GM18517 (cell line): Measurements from ENCODE around the gene RGS11.
A peak's percentile ranks its signal among the peaks of the same experiment; 100 is the strongest.
"Not testable (repeated sequence)": the region's sequence is repeated elsewhere in the genome, so short reads cannot be mapped to it uniquely, and the experiment has no call there.

Source experiments
- ATAC-seq: cut with Tn5 transposase; IDR thresholded peaks from one replicate; pipeline ENCODE4 v1.9.1; 2021; ENCODE audit warnings: mild to moderate bottlenecking, moderate library complexity; ENCODE audit not compliant: unreplicated experiment

RGS11 gene

DNA sequence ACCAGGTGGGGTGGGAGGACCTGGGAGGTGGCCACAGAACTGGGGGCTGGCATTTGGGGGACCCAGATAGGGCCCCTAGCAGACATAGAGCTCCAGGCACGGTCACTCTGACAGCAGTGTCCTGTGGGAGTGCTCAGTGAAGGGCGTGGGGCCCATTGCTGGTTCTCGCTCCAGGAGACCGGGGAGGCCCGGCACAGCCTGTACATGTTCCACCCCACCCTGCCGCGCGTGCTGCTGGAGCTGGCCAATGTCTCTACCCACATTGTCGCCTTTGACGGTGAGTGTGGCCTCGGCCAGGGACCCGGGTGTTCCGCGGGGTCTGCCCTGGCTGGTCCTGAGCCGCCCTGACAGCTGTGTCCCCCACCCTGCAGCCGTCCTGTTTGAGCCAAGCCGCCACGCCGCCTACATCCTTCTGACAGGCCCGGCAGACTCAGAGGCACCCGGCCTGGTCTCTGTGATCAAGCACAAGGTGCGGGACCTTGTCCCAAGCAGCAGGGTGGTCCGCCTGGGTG lies 11.2 kb downstream of the RGS11 start:
- no peak for ATAC-seq

DNA sequence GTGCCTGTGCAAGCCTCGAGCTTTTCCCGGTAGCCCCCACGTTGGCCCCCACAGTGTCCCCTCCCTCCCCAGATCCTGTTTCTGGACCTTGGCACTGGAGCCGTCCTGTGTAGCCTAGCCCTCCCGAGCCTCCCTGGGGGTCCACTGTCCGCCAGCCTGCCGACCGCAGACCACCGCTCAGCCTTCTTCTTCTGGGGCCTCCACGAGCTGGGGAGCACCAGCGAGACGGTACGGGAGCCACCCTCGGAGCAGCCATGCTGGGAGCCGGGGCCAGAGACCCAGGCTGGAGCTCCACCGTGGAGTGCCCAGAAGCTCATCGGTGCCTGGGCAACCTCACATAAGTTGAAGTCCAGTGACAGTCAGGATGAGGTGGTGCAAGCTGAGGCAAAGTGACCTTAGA lies 11.8 kb downstream of the RGS11 start:
- no peak for ATAC-seq

DNA sequence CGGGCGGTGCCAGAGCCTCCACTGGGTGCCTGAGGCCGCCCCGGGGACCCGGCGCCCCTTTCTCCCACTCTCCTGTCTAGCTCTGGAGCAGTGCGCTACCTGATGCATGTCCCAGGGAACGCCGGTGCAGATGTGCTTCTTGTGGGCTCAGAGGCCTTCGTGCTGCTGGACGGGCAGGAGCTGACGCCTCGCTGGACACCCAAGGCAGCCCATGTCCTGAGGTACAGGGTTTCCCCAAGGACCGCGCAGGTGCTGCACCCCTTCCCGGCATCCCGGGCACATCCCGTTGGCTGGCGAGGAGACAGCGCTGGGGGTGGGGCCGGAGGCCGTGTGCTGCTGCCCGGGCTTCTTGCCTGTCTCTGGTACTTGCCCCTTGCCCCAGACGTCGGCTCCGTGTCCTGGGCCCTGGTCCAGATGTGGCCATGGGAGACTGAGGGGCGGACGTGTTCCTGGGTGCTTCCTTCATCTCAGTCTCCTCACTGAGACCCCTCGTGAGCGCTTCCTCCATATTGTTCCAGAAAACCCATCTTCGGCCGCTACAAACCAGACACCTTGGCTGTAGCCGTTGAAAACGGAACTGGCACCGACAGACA lies 12.5 kb downstream of the RGS11 start:
- no peak for ATAC-seq

DNA sequence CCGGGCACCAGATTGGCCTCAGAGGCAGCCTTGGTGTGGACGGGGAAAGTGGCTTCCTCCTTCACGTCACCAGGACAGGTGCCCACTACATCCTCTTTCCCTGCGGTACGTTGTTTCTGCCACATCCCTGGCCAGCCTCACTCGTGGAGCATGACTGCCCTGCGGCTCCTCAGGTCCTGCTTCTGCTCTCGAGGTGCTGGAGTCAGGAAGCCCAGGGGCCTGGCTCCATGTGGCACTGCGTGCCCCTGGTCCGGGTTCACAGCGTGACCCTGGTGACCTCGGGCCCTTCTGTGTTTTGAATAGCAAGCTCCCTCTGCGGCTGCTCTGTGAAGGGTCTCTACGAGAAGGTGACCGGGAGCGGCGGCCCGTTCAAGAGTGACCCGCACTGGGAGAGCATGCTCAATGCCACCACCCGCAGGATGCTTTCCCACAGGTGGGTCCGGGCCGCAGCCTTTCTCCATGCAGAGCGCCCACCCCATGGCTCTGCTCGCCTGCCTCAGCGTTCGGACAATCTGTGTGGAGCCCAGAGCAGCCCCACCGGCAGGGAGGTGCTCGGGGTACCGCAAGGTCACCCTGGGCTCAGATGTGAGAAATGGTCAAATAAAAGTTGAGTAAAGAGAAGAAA lies 13.5 kb downstream of the RGS11 start:
- no peak for ATAC-seq

DNA sequence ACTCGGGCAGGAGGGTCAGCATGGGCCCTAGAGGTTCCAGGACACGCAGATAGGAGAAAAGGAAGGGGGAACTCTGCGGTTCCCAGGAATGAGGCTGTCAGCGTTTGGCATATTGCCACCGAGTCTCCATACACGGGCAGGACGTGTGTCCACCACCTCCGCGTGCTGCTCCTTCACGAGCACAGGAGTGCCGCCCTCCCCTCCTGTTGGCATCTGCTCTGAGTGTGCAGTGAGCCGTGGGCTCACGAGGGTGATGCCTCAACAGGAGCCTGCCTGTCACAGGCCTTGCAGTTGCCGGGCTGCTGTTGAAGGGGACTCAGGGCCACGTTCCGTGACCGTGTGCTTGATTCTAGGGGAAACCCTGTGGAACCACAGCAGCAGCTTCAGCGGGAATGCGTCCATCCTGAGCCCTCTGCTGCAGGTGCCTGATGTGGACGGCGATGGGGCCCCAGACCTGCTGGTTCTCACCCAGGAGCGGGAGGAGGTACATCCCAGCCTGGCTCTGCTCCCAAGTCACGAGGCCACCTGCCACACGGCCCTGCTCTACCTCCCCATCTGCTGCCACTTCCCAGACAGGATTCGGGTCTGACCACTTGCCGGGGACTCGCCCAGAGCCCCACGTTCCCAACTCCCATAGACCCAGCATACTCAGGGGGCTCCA lies 14.6 kb downstream of the RGS11 start:
- ATAC-seq, result no peak

DNA sequence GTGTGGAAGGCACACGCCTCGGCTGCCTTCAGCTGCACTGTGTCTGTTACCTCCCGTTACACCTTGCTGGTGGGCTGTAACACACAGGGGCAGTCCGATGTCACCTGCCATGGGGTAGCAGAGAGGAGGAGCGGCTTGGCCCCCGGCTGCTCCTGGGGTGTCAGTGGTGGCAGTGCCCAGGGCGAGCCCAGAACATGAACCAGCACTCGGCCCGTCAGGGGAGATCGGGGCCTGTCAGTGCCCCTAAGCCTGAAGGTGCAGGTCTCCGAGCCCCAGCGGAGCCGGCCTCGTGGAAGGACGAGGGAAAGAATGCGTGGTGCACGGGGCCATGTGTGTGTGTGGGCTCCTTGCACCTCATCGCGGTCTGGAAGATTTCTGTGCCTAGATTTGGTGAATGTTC lies 15.4 kb downstream of the RGS11 start:
- ATAC-seq, result no peak

DNA sequence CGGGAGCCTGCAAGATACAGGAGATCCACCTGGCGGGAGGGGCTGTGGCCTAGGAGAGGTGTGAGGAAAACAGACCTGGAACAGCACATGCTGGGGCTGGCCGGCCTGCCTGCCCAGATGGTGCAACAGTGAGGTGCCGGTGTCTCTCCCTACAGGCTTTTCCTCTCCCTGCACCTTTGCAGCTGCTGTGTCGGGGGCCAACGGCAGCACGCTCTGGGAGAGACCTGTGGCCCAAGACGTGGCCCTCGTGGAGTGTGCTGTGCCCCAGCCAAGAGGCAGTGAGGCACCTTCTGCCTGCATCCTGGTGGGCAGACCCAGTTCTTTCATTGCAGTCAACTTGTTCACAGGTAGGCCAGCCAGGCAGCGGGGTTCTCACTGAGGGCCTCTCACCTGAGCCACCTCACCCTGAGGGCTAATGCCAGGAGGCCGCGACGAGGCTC lies 15.9 kb downstream of the RGS11 start:
- ATAC-seq, result no peak

DNA sequence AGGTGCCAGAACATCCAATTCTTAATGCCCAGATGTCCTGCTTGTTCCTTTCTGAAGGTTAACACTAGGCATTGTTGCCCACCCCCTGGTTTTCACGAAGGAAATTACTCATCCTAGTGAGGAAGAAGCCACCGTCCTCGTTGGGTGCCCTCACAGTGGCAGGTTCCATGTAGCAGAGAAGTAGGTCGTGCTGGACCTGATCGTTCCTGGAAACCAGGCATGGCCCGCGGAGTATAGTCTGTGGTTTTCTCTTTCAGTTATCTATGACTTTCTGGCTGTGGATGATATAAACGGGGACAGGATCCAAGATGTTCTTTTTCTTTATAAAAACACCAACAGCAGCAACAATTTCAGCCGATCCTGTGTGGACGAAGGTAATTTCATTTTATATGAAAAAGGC lies 16.5 kb downstream of the RGS11 start:
- ATAC-seq, result no peak

DNA sequence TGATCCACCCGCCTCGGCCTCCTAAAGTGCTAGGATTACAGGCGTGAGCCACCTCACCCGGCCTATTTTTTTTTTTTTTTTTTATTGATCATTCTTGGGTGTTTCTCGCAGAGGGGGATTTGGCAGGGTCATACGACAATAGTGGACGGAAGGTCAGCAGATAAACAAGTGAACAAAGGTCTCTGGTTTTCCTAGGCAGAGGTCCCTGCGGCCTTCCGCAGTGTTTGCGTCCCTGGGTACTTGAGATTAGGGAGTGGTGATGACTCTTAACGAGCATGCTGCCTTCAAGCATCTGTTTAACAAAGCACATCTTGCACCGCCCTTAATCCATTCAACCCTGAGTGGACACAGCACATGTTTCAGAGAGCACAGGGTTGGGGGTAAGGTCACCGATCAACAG lies 17.7 kb downstream of the RGS11 start:
- not testable (repeated sequence) for ATAC-seq

DNA sequence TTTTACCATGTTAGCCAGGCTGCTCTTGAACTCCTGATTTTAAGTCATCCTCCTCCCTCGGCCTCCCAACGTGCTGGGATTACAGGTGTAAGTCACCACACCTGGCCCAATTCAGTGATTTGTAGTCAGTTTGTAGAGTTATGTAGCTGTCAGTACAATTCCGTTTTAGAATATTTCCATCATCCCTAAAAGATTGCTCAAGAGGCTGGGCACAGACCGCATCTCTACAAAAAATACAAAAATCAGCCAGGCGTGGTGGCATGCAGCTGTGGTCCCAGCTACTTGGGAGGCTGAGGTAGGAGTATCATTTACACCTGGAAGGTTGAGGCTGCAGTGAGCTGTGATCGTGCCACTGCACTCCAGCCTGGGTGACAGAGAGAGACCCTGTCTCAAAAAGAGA lies 20.6 kb downstream of the RGS11 start:
- ATAC-seq, result no peak

DNA sequence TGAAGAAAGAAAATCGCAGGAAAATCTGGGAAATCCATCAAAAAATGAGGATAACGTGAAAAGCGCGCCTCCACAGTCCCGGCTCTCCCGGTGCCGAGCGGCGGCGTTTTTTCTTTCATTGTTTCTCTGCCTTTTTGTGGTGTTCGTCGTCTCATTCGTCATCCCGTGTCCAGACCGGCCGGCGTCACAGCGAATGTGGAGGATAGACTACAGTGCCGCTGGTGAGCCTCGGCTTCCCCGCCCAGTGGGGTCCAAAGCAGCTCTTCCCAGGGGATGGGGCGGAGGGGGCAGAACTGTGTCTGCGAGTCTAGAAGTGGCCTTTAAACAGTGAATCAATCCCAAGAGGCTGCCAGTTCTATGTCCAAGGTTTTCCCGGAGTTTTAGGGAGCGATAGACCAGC lies 21.3 kb downstream of the RGS11 start:
- no peak for ATAC-seq

DNA sequence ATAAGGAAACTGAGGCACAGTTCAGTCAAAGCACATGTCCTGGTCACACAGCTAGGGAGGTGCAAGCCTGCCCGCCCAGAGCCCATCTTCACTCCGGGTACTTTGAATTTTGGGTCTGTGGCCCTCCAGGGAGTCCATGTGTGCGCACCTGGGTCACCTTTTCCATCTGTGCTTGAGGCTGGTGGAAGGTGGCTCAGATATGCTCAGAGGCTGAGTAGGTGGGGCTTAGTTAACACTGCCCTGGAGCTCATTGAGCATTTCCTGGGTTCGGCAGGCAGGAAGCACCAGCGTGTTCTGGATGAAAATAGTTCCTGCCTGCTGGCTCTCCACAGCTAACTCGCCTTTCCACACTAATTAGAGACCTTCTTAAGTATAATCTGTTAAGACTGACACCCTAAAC lies 21.9 kb downstream of the RGS11 start:
- no peak for ATAC-seq

DNA sequence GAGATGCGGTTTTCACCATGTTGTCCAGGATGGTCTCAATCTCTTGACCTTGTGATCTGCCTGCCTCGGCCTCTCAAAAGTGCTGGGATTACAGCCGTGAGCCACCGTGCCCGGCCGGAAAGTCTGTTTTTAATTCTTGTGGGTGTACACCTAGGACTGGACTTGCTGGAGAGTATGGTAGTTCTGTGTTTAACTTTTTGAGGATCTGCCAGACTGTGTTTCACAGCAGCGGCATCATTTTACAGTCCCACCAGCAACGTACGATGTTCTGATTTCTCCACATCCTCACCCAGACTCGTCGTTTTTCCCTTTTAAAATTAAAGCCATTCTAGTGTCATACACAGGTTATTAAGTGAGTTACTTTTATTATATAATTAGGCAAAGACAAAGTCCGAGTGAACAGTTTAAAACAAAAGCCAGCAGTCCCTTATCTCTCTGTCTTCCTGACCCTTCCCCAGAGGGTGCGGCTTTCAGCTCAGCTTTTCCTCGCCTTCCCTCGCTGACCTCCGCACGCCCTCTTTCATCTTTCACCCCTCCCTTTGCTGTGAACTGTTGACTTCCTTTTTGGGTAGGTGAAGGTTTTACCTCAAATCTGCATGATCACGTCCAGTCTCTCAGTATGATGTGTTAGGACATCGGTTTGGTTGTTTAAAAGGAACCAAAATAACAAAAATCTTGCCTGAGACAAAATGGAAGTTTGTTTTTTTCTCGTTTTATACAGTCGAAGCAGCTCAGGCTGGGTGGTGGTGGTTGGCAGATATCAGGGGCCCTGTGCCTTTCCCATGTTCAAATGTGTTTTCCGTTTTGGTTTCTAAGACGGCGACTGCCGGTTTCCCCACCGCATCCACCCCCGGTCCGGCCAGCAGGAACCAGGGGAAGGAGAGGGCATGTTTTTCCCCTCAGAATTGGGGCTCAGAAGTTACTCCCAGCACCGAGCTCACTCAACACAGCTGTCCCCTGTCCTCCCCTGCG lies 23.1 kb downstream of the RGS11 start:
- peak; percentile 51 for ATAC-seq

DNA sequence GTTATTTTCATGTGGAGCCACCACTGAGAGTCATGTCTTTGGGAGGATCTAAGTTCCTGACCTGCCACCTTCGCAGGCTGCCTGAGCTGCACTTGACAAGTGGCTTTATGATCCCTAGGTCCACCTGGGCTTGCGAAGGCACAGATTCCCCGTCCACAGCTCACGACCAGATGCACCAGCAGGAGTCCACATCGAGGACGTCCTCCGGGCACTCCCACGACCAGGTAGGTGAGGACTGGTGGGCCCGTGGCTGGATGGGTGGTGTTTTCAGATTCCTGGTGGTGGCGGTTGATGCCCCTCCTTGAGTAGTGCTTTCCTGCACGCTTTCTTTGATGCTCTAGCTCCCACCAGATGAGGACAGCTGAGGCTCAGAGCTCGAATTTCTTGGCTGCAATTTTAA lies 26.3 kb downstream of the RGS11 start:
- no peak for ATAC-seq

DNA sequence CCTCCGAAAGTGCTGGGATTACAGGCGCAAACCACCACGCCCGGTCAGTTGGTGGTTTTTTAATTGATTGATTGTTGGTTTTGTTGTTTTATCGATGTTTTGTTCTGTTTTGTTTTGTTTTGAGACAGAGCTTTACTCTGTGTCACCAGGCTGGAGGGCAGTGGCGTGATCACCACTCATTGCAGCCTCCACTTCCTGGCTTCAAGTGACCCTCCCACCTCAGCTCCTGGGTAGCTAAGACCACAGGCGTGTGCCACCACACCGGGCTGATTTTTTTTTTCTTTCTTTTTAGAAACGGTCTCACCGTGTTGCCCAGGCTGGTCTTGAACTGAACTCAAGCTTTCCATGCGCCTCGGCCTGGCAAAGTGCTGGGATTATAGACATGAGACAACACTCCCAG lies 28.7 kb downstream of the RGS11 start:
- no peak for ATAC-seq

DNA sequence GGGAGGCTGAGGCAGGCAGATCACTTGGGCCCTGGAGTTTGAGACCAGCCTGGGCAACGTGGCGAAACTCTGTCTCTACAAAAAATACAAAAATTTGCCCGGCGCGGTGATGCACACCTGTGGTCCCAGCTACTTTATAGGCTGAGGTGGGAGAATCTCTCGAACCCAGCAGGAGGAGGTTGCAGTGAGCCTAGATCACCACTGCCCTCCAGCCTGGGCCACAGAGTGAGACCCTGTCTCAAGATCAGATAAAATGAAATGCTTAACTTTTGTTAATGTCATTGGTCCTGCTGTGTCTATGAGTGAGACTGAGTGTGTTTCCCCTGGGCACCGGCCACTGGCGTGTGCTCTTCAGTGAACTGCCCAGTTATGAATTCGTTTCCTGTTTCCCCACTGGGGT lies 30.6 kb downstream of the RGS11 start:
- no peak for ATAC-seq

DNA sequence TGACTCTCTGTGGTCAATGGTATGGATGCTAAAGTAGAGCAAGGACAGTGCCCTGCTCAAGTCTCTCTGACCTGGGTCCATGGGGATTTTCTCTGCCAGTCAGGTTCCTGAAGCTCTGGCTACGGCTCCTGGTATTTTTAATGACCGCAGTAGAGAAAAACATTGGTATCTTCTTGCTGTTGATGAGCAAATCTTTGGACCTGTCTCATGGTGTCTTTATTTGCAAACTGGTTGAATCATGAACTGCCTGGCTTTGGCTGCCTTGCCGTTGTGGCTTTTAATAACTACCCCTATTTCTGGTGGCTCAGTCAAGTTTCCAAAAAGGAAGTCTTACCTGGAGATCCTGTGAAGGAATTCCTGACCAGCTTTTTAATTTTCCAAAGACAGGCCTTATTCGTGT lies 32.4 kb downstream of the RGS11 start:
- no peak for ATAC-seq

DNA sequence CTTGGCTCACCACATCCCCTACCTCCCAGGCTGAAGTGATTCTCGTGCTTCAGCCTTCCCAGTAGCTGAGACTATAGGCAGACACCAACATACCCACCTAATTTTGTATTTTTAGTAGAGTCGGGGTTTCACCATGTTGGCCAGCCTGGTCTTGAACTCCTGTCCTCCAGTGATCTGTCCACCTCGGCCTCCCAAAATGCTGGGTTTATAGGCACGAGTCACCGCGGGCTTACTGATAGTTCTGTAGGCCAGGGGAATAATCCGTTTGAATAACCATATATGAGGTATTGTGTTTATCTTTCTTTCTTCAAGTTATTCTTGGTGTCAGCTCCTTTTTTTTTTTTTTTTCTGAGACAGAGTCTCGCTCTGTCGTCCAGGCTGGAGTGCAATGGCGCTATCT lies 33.5 kb downstream of the RGS11 start:
- no peak for ATAC-seq

DNA sequence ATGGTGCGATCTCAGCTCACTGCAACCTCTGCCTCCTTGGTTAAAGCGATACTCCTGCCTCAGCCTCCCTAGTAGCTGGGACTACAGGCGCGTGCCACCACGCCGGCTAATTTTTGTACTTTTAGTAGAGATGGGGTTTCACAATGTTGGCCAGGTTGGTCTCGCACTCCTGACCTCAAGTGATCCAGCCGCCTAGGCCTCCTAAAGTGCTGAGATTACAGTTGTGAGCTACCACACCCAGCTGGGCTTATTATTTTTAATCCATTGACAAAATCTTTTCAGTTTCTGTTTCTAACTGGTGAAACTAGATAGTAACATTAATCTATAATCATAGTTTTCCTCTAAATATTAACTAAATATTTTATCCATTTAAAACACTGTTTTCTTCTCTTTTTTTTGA lies 35.2 kb downstream of the RGS11 start:
- ATAC-seq, result no peak

DNA sequence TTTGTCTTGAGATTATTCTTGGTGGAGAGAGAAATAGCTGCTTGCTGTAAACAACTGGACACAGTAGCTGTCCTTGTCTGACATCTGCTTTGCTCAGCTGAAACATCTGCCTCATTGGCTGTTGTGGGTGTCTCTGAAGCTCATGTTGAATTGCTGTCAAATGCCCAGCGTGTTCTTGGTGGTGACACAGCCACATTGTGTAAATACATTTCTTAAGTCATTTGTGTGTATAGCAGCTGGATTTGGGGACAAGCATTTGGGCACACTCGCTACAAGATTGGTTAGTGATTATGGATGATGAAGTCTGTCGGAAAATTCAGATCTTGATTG lies 35.8 kb downstream of the RGS11 start:
- ATAC-seq, result no peak
